Esophagus mucosa (tissue), 1 donor: ENCODE data around the gene SENP3. TPM values are rescaled to one million over a fixed set of nuclear protein-coding genes. Genes with fewer than 3 reads are reported as not detected.

Experiments used
- ATAC-seq: fragments of 200-7000 bp; cut with Tn5 transposase; one replicate; pipeline ENCODE4 v1.9.1; 2020
- total RNA-seq: library from RNA; stranded (reverse); gene quantifications from one replicate; pipeline ENCODE4 v1.2.4, GENCODE V29; 2023
- donor health status: DM: yes; HTN: yes; CAD: no.

The SENP3 gene
- total RNA-seq, result 34.5 TPM

DNA sequence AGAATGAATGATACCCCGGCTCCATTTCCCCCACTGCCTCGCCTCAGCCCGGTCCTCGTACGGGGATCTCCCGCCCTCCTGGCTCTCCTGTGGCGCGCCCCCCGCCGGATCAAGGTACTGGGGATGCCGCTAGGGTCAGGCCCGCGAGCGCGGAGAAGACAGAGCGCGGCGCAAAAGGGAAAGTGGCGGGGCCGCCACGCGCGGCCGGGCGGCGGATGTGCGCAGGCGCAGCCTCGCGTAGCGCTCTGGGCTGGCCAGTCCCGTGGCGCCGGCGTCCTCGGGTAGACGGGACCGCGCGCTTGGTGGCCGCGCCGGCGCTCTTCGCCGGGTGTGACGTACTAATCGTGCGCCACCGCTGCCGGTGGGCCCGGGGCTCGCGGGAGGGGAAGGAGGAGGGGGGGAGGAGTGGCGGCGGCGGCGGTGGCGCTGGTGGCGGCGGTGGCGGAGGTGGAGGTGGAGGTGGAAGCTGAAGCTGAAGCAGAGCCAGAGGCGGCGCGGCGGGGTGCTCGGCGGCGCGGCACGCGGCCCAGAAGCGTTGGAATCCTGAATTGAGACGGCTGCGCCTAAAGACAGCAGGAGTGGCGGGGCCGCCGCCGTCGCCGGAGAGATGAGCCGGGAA is at the start of gene SENP3:
Gene SENP3 (plus strand): TSS at position 331 of the 619 bp plus-strand sequence. CDS start 1,158 bp downstream, outside the sequence.
- peak; percentile 85 for ATAC-seq

DNA sequence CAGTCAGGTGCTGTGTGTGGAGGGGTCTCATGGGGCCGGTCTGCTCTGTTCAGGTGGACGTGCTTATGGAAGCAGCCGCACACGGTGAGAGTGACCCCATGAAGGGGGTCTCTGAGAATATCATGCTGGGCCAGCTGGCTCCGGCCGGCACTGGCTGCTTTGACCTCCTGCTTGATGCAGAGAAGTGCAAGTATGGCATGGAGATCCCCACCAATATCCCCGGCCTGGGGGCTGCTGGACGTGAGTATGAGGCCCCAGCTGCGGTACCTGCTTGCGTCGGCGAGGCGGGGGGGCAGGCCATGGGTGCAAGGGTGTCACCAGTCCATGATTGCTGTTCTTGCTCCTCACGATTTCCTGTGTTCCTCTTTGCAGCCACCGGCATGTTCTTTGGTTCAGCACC is 49.6 kb upstream of the SENP3 start:
- ATAC-seq, result peak; percentile 3

DNA sequence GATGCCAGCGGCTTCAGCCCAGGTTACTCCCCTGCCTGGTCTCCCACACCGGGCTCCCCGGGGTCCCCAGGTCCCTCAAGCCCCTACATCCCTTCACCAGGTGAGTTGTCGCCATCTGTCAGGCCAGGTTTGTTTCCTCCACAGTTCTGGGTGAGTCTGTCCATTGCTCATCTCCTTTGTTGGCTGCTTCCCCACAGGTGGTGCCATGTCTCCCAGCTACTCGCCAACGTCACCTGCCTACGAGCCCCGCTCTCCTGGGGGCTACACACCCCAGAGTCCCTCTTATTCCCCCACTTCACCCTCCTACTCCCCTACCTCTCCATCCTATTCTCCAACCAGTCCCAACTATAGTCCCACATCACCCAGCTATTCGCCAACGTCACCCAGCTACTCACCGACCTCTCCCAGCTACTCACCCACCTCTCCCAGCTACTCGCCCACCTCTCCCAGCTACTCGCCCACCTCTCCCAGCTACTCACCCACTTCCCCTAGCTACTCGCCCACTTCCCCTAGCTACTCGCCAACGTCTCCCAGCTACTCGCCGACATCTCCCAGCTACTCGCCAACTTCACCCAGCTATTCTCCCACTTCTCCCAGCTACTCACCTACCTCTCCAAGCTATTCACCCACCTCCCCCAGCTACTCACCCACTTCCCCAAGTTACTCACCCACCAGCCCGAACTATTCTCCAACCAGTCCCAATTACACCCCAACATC is 48.7 kb upstream of the SENP3 start:
- no peak for ATAC-seq

DNA sequence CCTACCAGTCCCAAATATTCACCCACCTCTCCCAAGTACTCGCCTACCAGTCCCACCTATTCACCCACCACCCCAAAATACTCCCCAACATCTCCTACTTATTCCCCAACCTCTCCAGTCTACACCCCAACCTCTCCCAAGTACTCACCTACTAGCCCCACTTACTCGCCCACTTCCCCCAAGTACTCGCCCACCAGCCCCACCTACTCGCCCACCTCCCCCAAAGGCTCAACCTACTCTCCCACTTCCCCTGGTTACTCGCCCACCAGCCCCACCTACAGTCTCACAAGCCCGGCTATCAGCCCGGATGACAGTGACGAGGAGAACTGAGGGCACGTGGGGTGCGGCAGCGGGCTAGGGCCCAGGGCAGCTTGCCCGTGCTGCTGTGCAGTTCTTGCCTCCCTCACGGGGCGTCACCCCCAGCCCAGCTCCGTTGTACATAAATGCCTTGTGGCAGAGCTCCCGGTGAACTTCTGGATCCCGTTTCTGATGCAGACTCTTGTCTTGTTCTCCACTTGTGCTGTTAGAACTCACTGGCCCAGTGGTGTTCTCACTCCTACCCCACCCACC is 47.8 kb upstream of the SENP3 start:
- ATAC-seq, result no peak

DNA sequence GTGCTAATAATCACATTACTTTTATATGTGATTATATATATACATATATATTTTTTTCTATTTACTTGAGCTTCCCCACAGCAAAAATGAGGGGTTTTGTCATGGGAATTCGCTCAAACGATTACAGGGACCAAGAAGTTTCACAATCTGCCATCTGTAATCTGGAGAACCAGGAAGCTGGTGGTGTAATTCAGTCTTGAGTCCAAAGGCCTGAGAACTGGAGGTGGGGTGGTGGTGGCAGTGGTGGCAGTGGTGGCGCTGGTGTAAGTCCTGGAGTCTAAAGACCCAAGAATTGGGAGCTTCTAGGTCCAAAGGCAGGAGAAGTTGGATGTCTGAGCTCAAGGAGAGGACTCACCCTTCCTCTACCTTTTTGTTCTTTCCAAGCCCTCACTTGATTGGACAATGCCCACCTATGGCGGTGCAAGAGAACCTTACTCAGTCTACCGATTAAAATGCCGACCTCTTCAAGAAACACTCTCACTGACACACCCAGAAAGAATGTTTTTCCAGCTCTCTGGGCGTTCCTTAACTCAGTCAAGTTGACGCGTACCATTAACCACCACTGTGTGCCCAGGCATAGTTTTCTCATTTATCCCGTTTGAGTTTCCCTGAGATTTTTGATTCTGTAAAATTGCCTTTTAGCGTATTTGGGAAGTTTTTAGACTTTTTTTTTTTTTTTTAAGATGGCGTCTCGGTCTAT is 45.7 kb upstream of the SENP3 start:
- no peak for ATAC-seq

DNA sequence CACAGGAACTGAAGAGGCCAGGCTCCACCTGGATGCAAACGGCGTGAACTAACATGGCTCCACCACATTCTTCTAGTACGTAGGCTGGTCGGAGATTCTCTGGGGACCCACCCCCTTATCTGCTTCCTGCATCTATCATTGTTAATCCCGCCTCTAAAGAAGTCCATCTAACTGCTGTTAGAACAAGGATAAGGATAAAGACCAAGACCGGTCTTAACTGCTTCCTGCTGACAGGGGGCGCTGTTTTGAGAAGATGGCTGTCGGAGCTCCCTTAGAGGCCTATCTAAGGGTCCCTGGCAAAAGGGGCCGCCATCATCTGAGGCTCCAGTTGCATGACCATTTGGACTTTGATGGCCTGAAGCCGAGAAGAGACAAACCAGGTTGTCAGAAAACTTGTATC is 38.7 kb upstream of the SENP3 start:
- peak; percentile 18 for ATAC-seq

DNA sequence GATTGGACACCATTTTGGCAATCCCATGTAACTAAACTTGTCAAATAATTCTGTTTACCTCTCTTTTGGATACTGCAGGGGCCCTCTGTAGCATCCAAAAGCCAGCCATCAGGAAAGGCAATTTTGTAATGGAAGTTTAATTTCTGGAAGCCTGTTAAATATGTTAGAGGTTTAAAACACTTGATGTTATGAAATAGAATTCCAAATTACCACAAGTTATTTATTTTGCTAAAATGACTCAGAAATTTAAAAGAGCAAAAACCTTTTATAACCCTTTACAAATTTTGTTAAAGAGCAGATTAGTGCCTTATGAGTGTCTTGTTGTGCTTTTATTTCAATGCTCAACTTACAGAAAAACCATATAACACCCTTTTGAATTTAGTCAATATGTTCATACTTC is 32.9 kb upstream of the SENP3 start:
- ATAC-seq, result no peak

DNA sequence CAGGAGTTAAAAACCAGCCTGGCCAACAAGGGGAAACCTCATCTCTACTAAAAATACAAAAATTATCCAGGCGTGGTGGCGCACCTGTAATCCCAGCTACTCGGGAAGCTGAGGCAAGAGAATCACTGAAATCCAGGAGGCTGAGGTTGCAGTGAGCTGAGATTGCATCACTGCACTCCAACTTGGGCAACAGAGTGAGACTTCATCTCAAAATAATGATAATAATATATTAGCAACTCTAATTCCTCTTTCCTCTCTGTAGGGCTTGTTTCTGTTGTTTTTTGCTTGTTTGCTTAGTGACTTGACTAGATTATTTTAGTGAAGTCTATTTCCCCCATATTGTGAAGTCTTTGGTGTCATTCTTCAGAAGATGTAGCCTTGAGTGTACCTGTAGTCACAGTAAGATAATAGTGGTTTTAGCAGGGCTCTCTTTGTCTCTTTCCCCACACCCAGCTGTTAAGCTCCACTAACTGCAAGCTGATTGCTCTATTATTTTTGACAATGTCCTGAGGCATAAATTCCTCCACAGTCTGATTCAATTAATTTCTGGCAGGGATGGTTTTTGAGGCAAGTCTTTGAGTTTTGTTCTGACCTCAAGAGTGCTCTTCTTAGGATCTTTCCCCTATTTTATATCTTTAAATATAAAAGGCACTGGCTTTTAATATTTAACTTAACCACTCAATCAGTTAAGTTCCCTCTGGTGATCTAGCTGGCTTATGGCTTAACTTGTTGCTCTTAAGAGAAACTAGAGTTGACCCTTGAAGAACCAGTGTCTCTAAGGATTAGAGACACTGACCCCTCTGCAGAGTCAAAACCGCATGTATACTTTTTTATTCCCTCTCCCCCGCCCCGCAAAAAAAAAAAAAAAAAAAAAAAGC is 31.5 kb upstream of the SENP3 start:
- ATAC-seq, result no peak

DNA sequence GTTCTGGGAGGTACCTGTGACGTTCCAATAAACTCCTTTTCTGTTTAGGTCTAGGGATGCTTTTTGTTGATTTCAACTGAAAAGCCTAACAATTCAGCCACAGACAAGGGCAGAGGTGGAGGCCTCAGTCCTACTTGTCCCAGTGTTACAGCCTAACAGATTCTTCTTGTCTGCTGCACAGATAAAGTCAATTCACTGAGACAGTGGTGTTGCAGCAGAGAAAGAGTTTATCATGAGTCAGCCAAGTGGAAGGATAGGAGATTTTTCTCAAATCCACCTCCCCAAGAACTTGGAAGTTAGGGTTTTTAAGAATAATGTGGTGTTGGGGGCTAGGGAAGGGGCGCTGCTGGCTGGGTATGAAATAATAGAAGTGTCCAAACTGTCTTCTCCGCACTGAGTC is 23.7 kb upstream of the SENP3 start:
- no peak for ATAC-seq

DNA sequence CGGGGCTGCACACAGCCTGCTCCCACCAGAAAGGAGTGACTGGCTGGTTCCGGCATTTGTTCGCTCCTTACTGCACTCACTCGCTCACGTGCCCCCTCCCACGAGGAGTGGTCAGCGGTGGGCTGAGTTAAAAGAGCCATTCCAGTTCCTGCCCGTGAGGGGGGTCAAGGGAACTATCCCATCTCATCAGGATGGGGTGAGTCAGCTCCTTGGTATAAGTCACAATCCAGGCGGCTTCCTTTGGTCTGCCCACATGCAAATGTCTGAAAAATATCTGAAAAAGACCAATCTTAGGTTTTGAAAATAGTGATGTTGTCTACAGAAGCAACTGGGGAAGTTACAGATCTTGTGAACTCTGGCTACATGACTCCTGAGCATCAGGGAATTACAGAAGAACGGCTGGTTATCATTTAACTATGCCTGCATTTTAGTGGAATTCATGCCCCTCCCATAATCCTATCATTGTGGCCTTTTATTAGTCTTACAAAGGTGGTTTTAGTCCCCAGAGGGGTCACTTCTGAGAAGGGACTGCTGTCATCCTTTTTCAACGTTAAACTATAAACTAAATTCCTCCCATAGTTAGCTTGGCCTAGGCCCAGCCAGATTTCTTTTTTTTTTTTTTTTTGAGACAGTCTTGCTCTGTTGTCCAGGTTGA is 22.7 kb upstream of the SENP3 start:
- ATAC-seq, result no peak

DNA sequence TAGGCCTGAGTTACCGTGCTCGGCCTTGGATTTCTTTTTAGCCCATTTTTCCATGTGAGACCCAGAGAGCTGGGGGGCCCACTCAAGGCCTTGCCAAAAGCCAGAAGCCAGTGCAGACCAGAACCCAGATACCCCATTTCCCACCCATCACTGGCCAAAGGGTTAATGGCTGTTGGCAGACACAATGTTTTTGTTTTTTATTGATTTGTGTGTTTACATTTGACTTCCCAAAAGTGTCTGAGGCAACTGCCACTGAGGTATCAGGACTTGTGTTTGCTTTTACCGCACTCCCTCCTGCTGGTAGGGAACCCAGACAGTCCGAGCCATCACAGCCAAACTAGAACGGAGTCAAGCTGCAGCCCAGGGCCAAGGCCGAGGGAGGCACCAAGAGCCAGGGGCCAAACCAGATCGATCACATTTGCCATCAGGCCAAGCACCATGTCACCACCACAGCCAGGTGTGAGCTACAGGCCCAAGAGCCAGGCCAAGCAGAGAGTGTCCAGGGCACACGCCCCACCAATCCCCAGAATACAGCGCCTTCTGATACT is 20.6 kb upstream of the SENP3 start:
- no peak for ATAC-seq

DNA sequence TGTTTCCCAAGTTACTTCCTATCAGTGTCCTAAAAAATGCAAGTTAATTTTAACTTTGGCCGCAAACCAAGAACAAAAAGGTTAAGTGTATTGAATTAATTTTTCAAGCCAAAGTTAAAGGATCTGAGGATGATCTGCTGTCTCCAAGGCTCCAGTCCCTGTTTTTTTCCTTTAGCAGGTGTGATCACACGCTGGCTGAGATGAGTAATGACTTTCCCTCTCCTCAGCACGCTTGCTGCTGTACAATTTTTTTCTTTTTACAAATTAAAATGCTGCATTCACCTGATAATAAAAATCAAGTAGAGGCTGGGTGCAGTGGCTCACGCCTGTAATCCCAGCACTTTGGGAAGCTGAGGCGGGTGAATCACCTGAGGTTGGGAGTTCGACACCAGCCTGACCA is 16.8 kb upstream of the SENP3 start:
- ATAC-seq, result no peak

DNA sequence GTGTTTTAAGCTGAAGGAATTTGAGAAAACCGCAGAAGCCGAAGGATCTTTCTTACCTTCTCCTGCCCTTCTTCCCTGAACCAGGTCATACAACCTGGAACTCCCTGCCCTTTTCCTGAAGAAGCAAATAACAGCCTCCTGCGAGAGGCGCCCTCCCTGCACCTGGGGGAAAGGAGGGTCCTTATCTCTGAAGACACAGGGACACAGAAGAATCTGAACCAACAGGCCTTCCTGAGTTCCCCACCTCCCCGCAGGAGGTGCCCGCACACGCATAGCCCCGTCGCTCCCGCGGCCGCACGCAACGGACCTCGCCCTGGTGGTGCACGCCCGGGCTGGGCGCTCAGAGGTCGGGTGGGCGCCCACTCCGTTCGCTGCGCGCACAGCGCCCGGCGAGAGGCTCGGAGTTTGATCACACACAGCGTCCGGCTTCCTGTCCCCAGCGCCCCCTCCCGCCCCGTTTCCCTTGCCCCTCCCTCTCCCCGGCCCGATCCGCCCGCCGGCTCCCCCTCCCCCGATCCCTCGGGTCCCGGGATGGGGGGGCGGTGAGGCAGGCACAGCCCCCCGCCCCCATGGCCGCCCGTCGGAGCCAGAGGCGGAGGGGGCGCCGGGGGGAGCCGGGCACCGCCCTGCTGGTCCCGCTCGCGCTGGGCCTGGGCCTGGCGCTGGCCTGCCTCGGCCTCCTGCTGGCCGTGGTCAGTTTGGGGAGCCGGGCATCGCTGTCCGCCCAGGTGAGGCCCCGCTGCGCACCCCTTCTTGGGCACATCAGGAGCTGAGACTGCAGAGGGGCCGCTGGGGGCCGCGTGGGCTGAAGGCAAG is 12.9 kb upstream of the SENP3 start, which contains the start of gene TNFSF12:
Gene TNFSF12 (plus strand): TSS at position 474 of the 816 bp plus-strand sequence. CDS start 96 bp downstream, at position 570.
- ATAC-seq, result peak; percentile 55

DNA sequence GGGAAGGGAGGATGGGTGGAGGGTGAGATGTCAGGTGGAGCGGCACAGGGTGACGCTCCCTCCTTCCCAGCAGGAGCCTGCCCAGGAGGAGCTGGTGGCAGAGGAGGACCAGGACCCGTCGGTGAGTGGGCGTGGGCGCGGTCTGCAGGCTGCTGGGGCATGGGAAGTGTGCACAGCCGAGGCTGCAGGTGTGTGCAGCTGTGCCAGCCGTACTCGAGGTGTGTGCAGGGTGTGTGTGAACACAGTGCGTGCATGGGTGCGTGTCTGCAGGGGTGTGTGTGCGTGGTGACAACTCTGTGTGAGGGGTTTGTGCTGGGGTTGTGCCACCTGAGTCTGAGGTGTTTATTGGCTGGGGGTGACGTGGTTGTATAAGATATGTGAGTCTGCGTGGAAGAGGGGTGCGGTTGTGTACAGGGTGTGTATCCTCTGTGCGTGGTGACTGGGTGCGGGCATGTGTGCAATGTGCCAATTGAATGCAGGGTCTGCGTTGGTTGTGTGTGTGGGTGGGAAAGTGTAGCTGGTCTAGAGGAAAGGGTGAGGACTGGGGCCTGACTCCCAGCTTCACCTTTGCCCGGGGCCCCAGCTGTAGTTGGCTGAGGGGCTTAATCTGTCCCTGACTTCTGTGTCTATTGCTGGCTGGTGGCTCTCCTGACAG is 12.2 kb upstream of the SENP3 start:
- peak; percentile 66 for ATAC-seq

DNA sequence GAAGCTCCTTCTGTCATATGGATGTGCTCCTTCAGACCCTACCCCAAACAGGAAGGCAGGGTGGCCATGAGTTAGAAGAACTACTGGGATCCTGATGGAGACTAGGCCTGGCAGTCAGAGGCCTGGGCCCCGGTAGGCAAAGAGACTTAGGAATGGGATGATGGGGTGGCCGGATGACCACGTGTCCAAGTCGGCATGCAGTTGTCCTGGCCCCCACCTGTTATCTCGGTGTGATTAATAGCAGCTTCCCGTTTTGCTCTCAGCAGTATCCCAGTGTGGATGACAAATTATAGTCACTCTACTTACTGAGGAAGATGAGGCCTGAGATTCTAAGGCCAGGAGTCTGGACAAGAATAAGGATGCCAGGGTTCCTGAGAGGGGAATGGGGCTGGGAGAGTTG is 11.4 kb upstream of the SENP3 start:
- ATAC-seq, result no peak

DNA sequence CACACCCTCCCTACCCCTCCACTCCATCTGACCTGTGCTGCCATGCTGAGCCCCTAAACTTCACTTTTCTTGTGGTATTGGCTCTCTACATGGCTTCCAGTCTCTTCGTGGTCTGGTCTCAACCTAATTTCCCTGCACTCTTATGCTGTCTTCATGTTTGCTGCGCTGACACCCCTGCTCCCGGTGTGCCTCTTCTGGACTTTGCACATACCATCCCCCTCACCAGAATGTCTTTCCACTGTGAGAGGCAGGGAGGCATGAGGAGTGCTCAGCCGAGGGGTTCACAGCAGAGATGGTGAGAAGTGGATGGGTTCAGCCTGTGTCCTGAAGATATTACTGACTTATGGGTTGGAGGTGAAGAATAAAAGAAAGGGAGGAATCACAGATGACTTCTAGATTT is 10.3 kb upstream of the SENP3 start:
- ATAC-seq, result no peak

DNA sequence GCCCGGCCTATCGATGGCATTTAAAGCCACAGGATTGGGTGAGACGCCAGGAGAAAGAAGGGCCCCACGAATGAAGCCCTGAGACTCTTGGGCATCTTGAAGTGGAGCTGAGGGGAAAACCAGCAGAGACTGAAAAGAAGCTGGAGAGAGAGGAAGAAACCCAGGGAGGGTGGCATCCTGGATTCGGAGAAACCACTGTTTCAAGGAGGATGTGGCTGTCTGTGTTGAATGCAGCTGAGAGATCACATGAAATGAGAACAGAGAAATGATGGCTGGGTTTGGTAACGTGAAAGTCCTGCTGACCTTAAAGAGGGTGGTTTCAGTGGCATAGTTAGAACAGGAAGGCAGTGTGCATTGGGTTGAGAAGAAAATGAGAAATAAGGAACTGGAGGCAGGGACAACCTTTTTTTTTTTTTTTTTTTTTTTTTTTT is 9.1 kb upstream of the SENP3 start:
- ATAC-seq, result no peak

DNA sequence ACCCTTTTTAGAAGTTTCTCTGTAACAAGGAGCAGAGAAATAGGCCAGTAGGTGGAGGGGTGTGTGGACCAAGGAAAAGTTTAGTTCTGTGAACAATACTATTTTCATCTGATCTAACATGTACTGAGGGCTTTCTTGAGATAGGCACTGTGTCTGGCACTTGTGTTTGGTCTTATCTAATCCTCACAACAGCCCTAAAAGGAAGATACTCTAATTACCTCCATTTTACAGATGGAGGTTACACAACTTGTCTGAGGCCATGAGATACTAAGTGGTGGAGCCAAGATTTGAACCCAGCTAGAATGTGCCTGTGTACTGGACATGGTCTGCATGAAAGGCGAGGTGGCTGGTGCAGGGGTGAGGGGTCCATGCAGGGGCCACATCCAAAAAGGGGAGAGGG is 8.4 kb upstream of the SENP3 start:
- no peak for ATAC-seq

DNA sequence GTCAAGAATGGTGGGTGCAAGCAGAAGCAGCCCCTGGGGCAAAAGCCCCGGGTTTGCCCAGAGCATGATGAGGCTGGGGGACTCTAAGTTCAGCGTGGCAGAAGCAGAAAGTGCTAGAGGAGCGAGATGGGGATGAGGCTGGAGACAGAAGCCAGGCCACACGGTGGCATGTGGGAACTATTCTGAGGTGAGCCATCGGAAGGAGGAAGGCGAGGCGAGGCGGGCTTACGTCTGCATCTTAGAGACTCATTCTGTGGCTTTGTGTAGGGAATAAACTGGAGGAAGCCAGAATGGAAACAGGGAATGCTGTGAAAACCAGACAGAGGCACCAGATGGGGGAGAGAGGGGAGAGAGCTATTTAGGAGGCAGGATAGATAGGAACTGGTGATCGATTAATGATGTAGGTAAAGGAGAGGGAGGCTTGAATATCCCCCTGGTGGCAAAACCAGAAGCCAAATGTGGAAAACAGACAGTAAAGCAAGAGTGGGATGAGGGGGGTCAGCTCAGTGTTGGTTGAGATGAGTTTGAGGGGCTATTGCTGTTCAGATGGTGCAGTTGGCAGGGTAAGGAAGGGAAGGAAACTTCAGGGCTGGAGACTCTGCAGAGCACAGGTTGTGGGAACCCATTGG is 6.3 kb upstream of the SENP3 start:
- no peak for ATAC-seq

DNA sequence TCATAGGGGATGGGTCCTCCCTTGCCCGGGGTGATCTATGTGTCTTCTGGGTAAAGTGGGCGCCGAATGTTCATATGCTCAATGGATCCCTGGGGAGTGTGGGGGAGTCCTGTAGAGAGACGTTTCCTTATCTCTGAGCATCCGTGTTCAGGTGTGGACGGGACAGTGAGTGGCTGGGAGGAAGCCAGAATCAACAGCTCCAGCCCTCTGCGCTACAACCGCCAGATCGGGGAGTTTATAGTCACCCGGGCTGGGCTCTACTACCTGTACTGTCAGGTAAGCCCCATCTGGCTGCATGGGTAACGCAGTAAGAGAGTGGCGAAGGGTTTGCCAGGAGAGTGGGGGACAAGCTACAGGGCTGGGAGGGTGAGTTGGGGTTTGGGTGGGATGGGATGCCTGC is 5.1 kb upstream of the SENP3 start:
- ATAC-seq, result no peak
